Nephron progenitor cell (in vitro differentiated cells): ENCODE results near the gene PSMG4.

ENCODE experiments used
- DNase-seq: peaks from one replicate; pipeline ENCODE4 v3.0.0; 2021
- H3K27ac Mint-ChIP-seq: 2 replicates; pipeline ENCODE4 v1.8.0; 2021; ENCODE audit warnings: mild to moderate bottlenecking, moderate library complexity, mixed read lengths
- H3K27me3 Mint-ChIP-seq: 2 replicates; pipeline ENCODE4 v1.8.0; 2021; ENCODE audit warnings: mild to moderate bottlenecking, low read depth, mixed read lengths; ENCODE audit not compliant: poor library complexity
- H3K36me3 Mint-ChIP-seq: 2 replicates; pipeline ENCODE4 v1.8.0; 2021; ENCODE audit warnings: low read depth, mixed read lengths
- H3K4me1 Mint-ChIP-seq: 2 replicates; pipeline ENCODE4 v1.8.0; 2021; ENCODE audit warnings: mixed read lengths
- H3K4me3 Mint-ChIP-seq: 2 replicates; pipeline ENCODE4 v1.8.0; 2021; ENCODE audit warnings: mild to moderate bottlenecking, moderate library complexity, mixed read lengths
- H3K9me3 Mint-ChIP-seq: 2 replicates; pipeline ENCODE4 v1.8.0; 2021; ENCODE audit warnings: mild to moderate bottlenecking, moderate library complexity, mixed read lengths
- CTCF ChIP-seq: fragments of 200-600 bp; sonication (generic); IDR thresholded peaks from 2 replicates; pipeline ENCODE4 v1.5.0; 2021; ENCODE audit warnings: antibody characterized with exemption

The PSMG4 gene

GRCh38 chr6:3296078-3296477, 37.3 kb downstream of the PSMG4 start:
- no peak for DNase-seq
- H3K27ac Mint-ChIP-seq, result no peak overlapping the region
- TF ChIP-seq CTCF, result no peak
- peaks cover 4% of the 10 kb centered on the region for H3K27me3 Mint-ChIP-seq
- peaks cover 40% of the 10 kb centered on the region for H3K4me1 Mint-ChIP-seq
- H3K9me3 Mint-ChIP-seq, result no peaks in the 10 kb centered on the region
- peaks cover 15% of the 10 kb centered on the region for H3K36me3 Mint-ChIP-seq
- H3K4me3 Mint-ChIP-seq, result no peak overlapping the region

- DNase-seq, result no peak
- no peaks in the 10 kb centered on the region for H3K9me3 Mint-ChIP-seq
- H3K4me1 Mint-ChIP-seq, result peaks cover 40% of the 10 kb centered on the region
- H3K27ac Mint-ChIP-seq, result no peak overlapping the region
- peaks cover 4% of the 10 kb centered on the region for H3K27me3 Mint-ChIP-seq
- H3K4me3 Mint-ChIP-seq, result no peak overlapping the region
- peaks cover 17% of the 10 kb centered on the region for H3K36me3 Mint-ChIP-seq
- TF ChIP-seq CTCF, result no peak
Observed at GRCh38 chr6:3296537-3296936, 37.8 kb downstream of the PSMG4 start.

GRCh38 chr6:3297006-3297405, 38.3 kb downstream of the PSMG4 start:
- Mint-ChIP-seq H3K27ac (no peak overlapping the region), H3K36me3 (peaks cover 20% of the 10 kb centered on the region), H3K4me1 (peaks cover 40% of the 10 kb centered on the region), H3K9me3 (peaks cover under 1% of the 10 kb centered on the region), H3K4me3 (no peak overlapping the region), H3K27me3 (peaks cover 4% of the 10 kb centered on the region)
- no peak for DNase-seq
- no peak for TF ChIP-seq CTCF

- peaks cover 4% of the 10 kb centered on the region for H3K27me3 Mint-ChIP-seq
- no peak overlapping the region for H3K27ac Mint-ChIP-seq
- TF ChIP-seq CTCF, result no peak
- no peak overlapping the region for H3K4me3 Mint-ChIP-seq
- peaks cover 9% of the 10 kb centered on the region for H3K9me3 Mint-ChIP-seq
- peaks cover 37% of the 10 kb centered on the region for H3K4me1 Mint-ChIP-seq
- peaks cover 27% of the 10 kb centered on the region for H3K36me3 Mint-ChIP-seq
- DNase-seq, result no peak
Observed at GRCh38 chr6:3297909-3298308, 39.2 kb downstream of the PSMG4 start.

GRCh38 chr6:3299221-3299620, 40.5 kb downstream of the PSMG4 start:
- H3K9me3 Mint-ChIP-seq, result peaks cover 17% of the 10 kb centered on the region
- H3K36me3 Mint-ChIP-seq, result peaks cover 31% of the 10 kb centered on the region
- TF ChIP-seq CTCF, result no peak
- no peak overlapping the region for H3K27ac Mint-ChIP-seq
- no peak overlapping the region for H3K4me3 Mint-ChIP-seq
- H3K4me1 Mint-ChIP-seq, result peaks cover 30% of the 10 kb centered on the region
- H3K27me3 Mint-ChIP-seq, result peaks cover 4% of the 10 kb centered on the region
- DNase-seq, result no peak

- Mint-ChIP-seq H3K9me3 (peaks cover 26% of the 10 kb centered on the region), H3K4me1 (peaks cover 13% of the 10 kb centered on the region), H3K27me3 (peaks cover 4% of the 10 kb centered on the region), H3K27ac (no peak overlapping the region), H3K36me3 (peaks cover 50% of the 10 kb centered on the region), H3K4me3 (no peak overlapping the region)
- DNase-seq, result no peak
- no peak for TF ChIP-seq CTCF
Observed at GRCh38 chr6:3301506-3301905, 42.8 kb downstream of the PSMG4 start.
